Amniotic stem cell (primary cell): ENCODE results near the gene ECI2.

Experiments
- DNase-seq: peaks from one replicate; lab custom pipeline; 2025; lab: John Stamatoyannopoulos, UW

Gene ECI2

GRCh38 chr6:4134841-4135664, at the start of gene ECI2:
Gene ECI2 (minus strand): TSS chr6:4135575. CDS start chr6:4135560, 15 bp downstream.
- DNase-seq: no peak

- no peak for DNase-seq
These were observed 45.4 kb upstream of the ECI2 start for GRCh38 chr6:4180652-4181255.

- DNase-seq: no peak
These were observed 44.7 kb upstream of the ECI2 start for GRCh38 chr6:4179960-4180651.

GRCh38 chr6:4178737-4179333, 43.5 kb upstream of the ECI2 start:
- no peak for DNase-seq

- DNase-seq: no peak
These were observed 41.5 kb upstream of the ECI2 start for GRCh38 chr6:4176907-4177306.

GRCh38 chr6:4174042-4174441, 38.7 kb upstream of the ECI2 start:
- no peak for DNase-seq

- no peak for DNase-seq
These were observed 37.0 kb upstream of the ECI2 start for GRCh38 chr6:4172368-4172767.

- no peak for DNase-seq
These were observed 34.9 kb upstream of the ECI2 start for GRCh38 chr6:4170297-4170696.

- no peak for DNase-seq
These were observed 33.8 kb upstream of the ECI2 start for GRCh38 chr6:4169028-4169789.

- no peak for DNase-seq
These were observed 32.5 kb upstream of the ECI2 start for GRCh38 chr6:4167833-4168232.

- no peak for DNase-seq
These were observed 31.7 kb upstream of the ECI2 start for GRCh38 chr6:4167123-4167522.

GRCh38 chr6:4164456-4164855, 29.1 kb upstream of the ECI2 start:
- no peak for DNase-seq

- DNase-seq: no peak
These were observed 28.7 kb upstream of the ECI2 start for GRCh38 chr6:4164117-4164442.

GRCh38 chr6:4163408-4164116, 28.2 kb upstream of the ECI2 start:
- no peak for DNase-seq

- DNase-seq: no peak
These were observed 27.0 kb upstream of the ECI2 start for GRCh38 chr6:4162370-4162769.

GRCh38 chr6:4159491-4159890, 24.1 kb upstream of the ECI2 start:
- no peak for DNase-seq

- no peak for DNase-seq
These were observed 22.1 kb upstream of the ECI2 start for GRCh38 chr6:4157506-4157905.

GRCh38 chr6:4155848-4156466, 20.6 kb upstream of the ECI2 start:
- peak; percentile 61 for DNase-seq

- DNase-seq: no peak
These were observed 18.2 kb upstream of the ECI2 start for GRCh38 chr6:4153514-4153985.

GRCh38 chr6:4145083-4145482, 9.7 kb upstream of the ECI2 start:
- no peak for DNase-seq

GRCh38 chr6:4139272-4139671, 3.9 kb upstream of the ECI2 start:
- no peak for DNase-seq
